IMR-90 (cell line): Measurements from ENCODE around the gene HOXB9. TPM values are rescaled to one million over a fixed set of nuclear protein-coding genes. Genes with fewer than 3 reads are reported as not detected.

ENCODE experiments used
- ATAC-seq: fragments of 200-7000 bp; cut with Tn5 transposase; 2 replicates; pipeline ENCODE4 v1.9.1; 2020; ENCODE audit warnings: low read depth, mild to moderate bottlenecking, moderate library complexity
- BruUV-seq: library from RNA; stranded (reverse); fragments of 400-500 nt; replicated peaks from 2 replicates; lab custom pipeline; 2021; lab: Mats Ljungman, UMichigan
- CTCF ChIA-PET: fragments of 300-600 bp; formaldehyde crosslinking; extraction: SDS; loops from one replicate; lab custom pipeline; 2021; ENCODE audit warnings: antibody characterized with exemption; lab: Yijun Ruan, JAX
- POLR2A ChIA-PET: fragments of 300-600 bp; sonication (Branson Sonifier 250); formaldehyde crosslinking; loops from one replicate; lab custom pipeline; 2022; ENCODE audit warnings: antibody characterized with exemption; ENCODE audit not compliant: unreplicated experiment; lab: Charles Lee
- DNase-seq: peaks from one replicate; pipeline ENCODE4 v3.0.0; 2013
- H2AFZ ChIP-seq: replicated peaks from 2 replicates; pipeline ENCODE3; 2013; ENCODE audit warnings: low read length, mild to moderate bottlenecking; ENCODE audit not compliant: poor library complexity
- H2AK5ac ChIP-seq: 2 replicates; pipeline ENCODE4 v1.6.1; 2013; ENCODE audit warnings: low read depth, low read length, inconsistent platforms
- H2AK9ac ChIP-seq: replicated peaks from 2 replicates; pipeline ENCODE3; 2013; ENCODE audit warnings: mild to moderate bottlenecking, low read depth, low read length, moderate library complexity; ENCODE audit not compliant: poor library complexity
- H2BK120ac ChIP-seq: 2 replicates; pipeline ENCODE4 v1.6.1; 2013; ENCODE audit warnings: low read depth, low read length, inconsistent platforms
- H2BK15ac ChIP-seq: 3 replicates; pipeline ENCODE4 v1.6.1; 2013; ENCODE audit warnings: low read depth, low read length, inconsistent platforms
- H2BK20ac ChIP-seq: 2 replicates; pipeline ENCODE4 v1.6.1; 2013; ENCODE audit warnings: low read depth, mild to moderate bottlenecking, inconsistent platforms, low read length, moderate library complexity
- H2BK5ac ChIP-seq: 2 replicates; pipeline ENCODE4 v1.6.1; 2013; ENCODE audit warnings: mild to moderate bottlenecking, low read depth, low read length, inconsistent platforms; ENCODE audit not compliant: poor library complexity, severe bottlenecking
- H3K14ac ChIP-seq: replicated peaks from 2 replicates; pipeline ENCODE4 v1.6.1; 2013; ENCODE audit warnings: low read depth, low read length, inconsistent platforms
- H3K18ac ChIP-seq: 2 replicates; pipeline ENCODE4 v1.6.1; 2013; ENCODE audit warnings: low read depth, low read length, control low read depth
- H3K23ac ChIP-seq: 2 replicates; pipeline ENCODE4 v1.6.1; 2013; ENCODE audit warnings: low read depth, low read length, inconsistent platforms
- H3K27ac ChIP-seq: 2 replicates; pipeline ENCODE4 v1.5.1; 2013; ENCODE audit warnings: mild to moderate bottlenecking, control low read depth, low read length; ENCODE audit not compliant: insufficient read depth
- H3K27me3 ChIP-seq: 2 replicates; pipeline ENCODE4 v1.6.1; 2013; ENCODE audit warnings: low read length; ENCODE audit not compliant: control insufficient read depth, insufficient read depth
- H3K36me3 ChIP-seq: 2 replicates; pipeline ENCODE4 v1.6.1; 2013; ENCODE audit warnings: low read length, mixed read lengths; ENCODE audit not compliant: control insufficient read depth, insufficient read depth
- H3K4ac ChIP-seq: 2 replicates; pipeline ENCODE4 v1.6.1; 2013; ENCODE audit warnings: low read depth, low read length, inconsistent platforms
- H3K4me1 ChIP-seq: 2 replicates; pipeline ENCODE4 v1.6.1; 2013; ENCODE audit warnings: low read length, mixed read lengths; ENCODE audit not compliant: control insufficient read depth, insufficient read depth
- H3K4me2 ChIP-seq: 2 replicates; pipeline ENCODE4 v1.6.1; 2013; ENCODE audit warnings: low read depth, mild to moderate bottlenecking, control low read depth, low read length, moderate library complexity
- H3K4me3 ChIP-seq: 2 replicates; pipeline ENCODE4 v1.5.1; 2013; ENCODE audit warnings: low read depth, mild to moderate bottlenecking, control low read depth, low read length, moderate library complexity; ENCODE audit not compliant: insufficient read depth
- H3K56ac ChIP-seq: 2 replicates; pipeline ENCODE4 v1.6.1; 2013; ENCODE audit warnings: low read length, inconsistent platforms; ENCODE audit not compliant: insufficient read depth; ENCODE audit errors: extremely low read depth
- H3K79me1 ChIP-seq, 2 experiments: 2 replicates each; pipeline ENCODE4 v1.6.1; 2013; ENCODE audit warnings: low read length in 2 of 2, inconsistent platforms in 1 of 2, low read depth in 1 of 2
- H3K9ac ChIP-seq: 2 replicates; pipeline ENCODE4 v1.6.1; 2013; ENCODE audit warnings: low read depth, low read length, control low read depth
- H3K9me1 ChIP-seq: 2 replicates; pipeline ENCODE4 v1.6.1; 2013; ENCODE audit warnings: low read length, inconsistent platforms; ENCODE audit not compliant: insufficient read depth
- H3K9me3 ChIP-seq: 2 replicates; pipeline ENCODE4 v1.6.1; 2013; ENCODE audit warnings: low read length; ENCODE audit not compliant: control insufficient read depth, insufficient read depth
- H4K20me1 ChIP-seq: 2 replicates; pipeline ENCODE4 v1.6.1; 2013; ENCODE audit warnings: low read length, inconsistent platforms; ENCODE audit not compliant: insufficient read depth
- H4K5ac ChIP-seq: 2 replicates; pipeline ENCODE4 v1.6.1; 2013; ENCODE audit warnings: mild to moderate bottlenecking, low read depth, low read length, control low read depth
- H4K8ac ChIP-seq, 2 experiments: 2 replicates each; pipeline ENCODE4 v1.6.1; 2013; ENCODE audit warnings: low read depth in 2 of 2, low read length in 2 of 2, control low read depth in 1 of 2, inconsistent platforms in 1 of 2
- H4K91ac ChIP-seq: 2 replicates; pipeline ENCODE4 v1.6.1; 2013; ENCODE audit warnings: low read depth, low read length, inconsistent platforms; ENCODE audit not compliant: insufficient read depth
- CEBPB ChIP-seq: IDR thresholded peaks from 2 replicates; pipeline ENCODE4 v1.6.1; 2012; ENCODE audit warnings: low read depth, low read length, improper control_type of control experiment
- CHD1 ChIP-seq: IDR thresholded peaks from 2 replicates; pipeline ENCODE4 v1.6.1; 2012; ENCODE audit warnings: low read depth, low read length, improper control_type of control experiment
- ELK1 ChIP-seq: fragments of 150-350 bp; IDR thresholded peaks from 2 replicates; pipeline ENCODE4 v1.6.1; 2016; ENCODE audit warnings: low read depth, mild to moderate bottlenecking, low read length, moderate library complexity, borderline replicate concordance
- FOS ChIP-seq: fragments of 150-350 bp; IDR thresholded peaks from 2 replicates; pipeline ENCODE4 v1.6.1; 2016; ENCODE audit warnings: low read depth, low read length
- MAFK ChIP-seq: IDR thresholded peaks from 2 replicates; pipeline ENCODE4 v1.6.1; 2012; ENCODE audit warnings: low read depth, low read length, improper control_type of control experiment
- MAZ ChIP-seq: IDR thresholded peaks from 2 replicates; pipeline ENCODE4 v1.6.1; 2012; ENCODE audit warnings: low read depth, mild to moderate bottlenecking, low read length, improper control_type of control experiment, moderate library complexity, borderline replicate concordance
- MXI1 ChIP-seq: IDR thresholded peaks from 2 replicates; pipeline ENCODE4 v1.6.1; 2012; ENCODE audit warnings: low read depth, mild to moderate bottlenecking, low read length, moderate library complexity, borderline replicate concordance
- NFE2L2 ChIP-seq: fragments of 150-350 bp; IDR thresholded peaks from 2 replicates; pipeline ENCODE4 v1.6.1; 2016; ENCODE audit warnings: low read depth, mild to moderate bottlenecking, low read length
- POLR2A ChIP-seq: IDR thresholded peaks from 2 replicates; pipeline ENCODE4 v1.6.1; 2012; ENCODE audit warnings: mild to moderate bottlenecking, low read depth, low read length
- RAD21 ChIP-seq: IDR thresholded peaks from 2 replicates; pipeline ENCODE4 v1.6.1; 2012; ENCODE audit warnings: low read length, improper control_type of control experiment
- RFX5 ChIP-seq: IDR thresholded peaks from 2 replicates; pipeline ENCODE4 v1.8.0; 2012; ENCODE audit warnings: low read depth, mild to moderate bottlenecking, low read length, moderate library complexity
- SMC3 ChIP-seq: fragments of 150-350 bp; IDR thresholded peaks from 2 replicates; pipeline ENCODE4 v1.6.1; 2016; ENCODE audit warnings: low read depth, mild to moderate bottlenecking, antibody characterized with exemption, low read length, moderate library complexity
- USF2 ChIP-seq: fragments of 150-350 bp; IDR thresholded peaks from 2 replicates; pipeline ENCODE4 v1.6.1; 2017; ENCODE audit warnings: mild to moderate bottlenecking, antibody characterized with exemption, low read length, low read depth
- WGBS, 2 experiments: methylation state at CpG; one replicate each; pipeline versions ENCODE4 v1.1.5 to v1.1.7; 2013; ENCODE audit warnings: missing lambda C conversion rate in 2 of 2; ENCODE audit not compliant: insufficient read length in 1 of 2; ENCODE audit errors: extremely low coverage in 2 of 2; 5-methylcytosine and 5-hydroxymethylcytosine counted together
- dilution Hi-C: fragments of 300-500 bp; cut with HindIII; formaldehyde crosslinking; loops from one replicate; pipeline ENCODE4 v1.14.3; 2018; ENCODE audit warnings: low sequenced_read_pairs; ENCODE audit not compliant: unreplicated experiment
- in situ Hi-C: fragments of 300-500 bp; cut with MboI; formaldehyde crosslinking; loops from 3 replicates; pipeline ENCODE4 v1.14.3; 2019; ENCODE audit warnings: low sequenced_read_pairs, inconsistent platforms, mixed read lengths
- intact Hi-C: fragments of 100-400 bp; cut with micrococcal nuclease; formaldehyde crosslinking; loops from 2 replicates; pipeline ENCODE4 v1.10.0; 2022
- polyA plus RNA-seq, 3 experiments: library from polyadenylated mRNA; depleted of rRNA; stranded (reverse); fragments of >200 nt; gene quantifications; 2 replicates each; pipeline ENCODE4 v1.2.3, GENCODE V29; 2012; ENCODE audit warnings: low replicate concordance in 1 of 3
- total RNA-seq: library from RNA; depleted of rRNA; stranded (reverse); fragments of >200 nt; gene quantifications from 2 replicates; pipeline ENCODE4 v1.2.3, GENCODE V29; 2012

HOXB9 gene
- total and polyA plus RNA-seq, 2 of the 4 experiments (the other 2 are of a cell fraction): 0.05 TPM; not detected in 1

GRCh38 chr17:48589831-48590606, 36.1 kb downstream of the HOXB9 start, which contains the start of gene HOXB3 (continued):
- no peak for TF ChIP-seq MXI1
- no peak for TF ChIP-seq NFE2L2

- peak overlapping the region; percentile 97 for H2BK120ac ChIP-seq
- H3K36me3 ChIP-seq: peaks cover 10% of the 10 kb centered on the region; the same call in 1 of the 2 replicates
- TSS peak; percentile 29 for BruUV-seq
- no peak for ATAC-seq
- H3K4me3 ChIP-seq: peak overlapping the region; percentile 91
- H3K79me1 ChIP-seq: no peaks in the 10 kb centered on the region
- H3K23ac ChIP-seq: peak overlapping the region; percentile 100
- no peaks in the 10 kb centered on the region for H3K27me3 ChIP-seq
- peak overlapping the region; percentile 96 for H3K18ac ChIP-seq
- peak overlapping the region; percentile 92 for H4K5ac ChIP-seq
- H2BK15ac ChIP-seq: peak overlapping the region; percentile 95; the same call in 2 of the 3 replicates
- peak overlapping the region; percentile 99 for H3K4ac ChIP-seq
- no peaks in the 10 kb centered on the region for H3K9me3 ChIP-seq
- peak overlapping the region; percentile 99 for H4K91ac ChIP-seq
- peak overlapping the region; percentile 99 for H3K27ac ChIP-seq
- H3K9ac ChIP-seq: peak overlapping the region; percentile 100
- H2BK5ac ChIP-seq: peak overlapping the region; percentile 99
- H3K14ac ChIP-seq: peak overlapping the region; percentile 99
- peak overlapping the region; percentile 98 for H3K4me2 ChIP-seq
- no peaks in the 10 kb centered on the region for H3K9me1 ChIP-seq
- dilution Hi-C loops: no loop called here
- peak overlapping the region; percentile 55 for H2BK20ac ChIP-seq
- peak overlapping the region; percentile 8 for H2AFZ ChIP-seq
- ChIA-PET CTCF (interaction anchor here (0.6 to 2.6 kb wide), 4 partner anchors 33 to 237 kb away, joined by 3 to 15 read pairs (median 4); no protein-coding TSS in a partner anchor), POLR2A (interaction anchor here (0.5 to 1.0 kb wide), 8 partner anchors 9 to 191 kb away, joined by 3 to 9 read pairs (median 3); no protein-coding TSS in a partner anchor)
- intact Hi-C loops: no loop called here
- H4K8ac ChIP-seq: peak overlapping the region; percentile 96 to 99
- peak; percentile 17 for DNase-seq
- in situ Hi-C loops: no loop called here
- WGBS, 2 experiments: no CpG with 5 or more reads among the region's 10 CpGs
- no peaks in the 10 kb centered on the region; the same call in 1 of the 2 replicates for H4K20me1 ChIP-seq
- peak overlapping the region; percentile 95 for H2AK5ac ChIP-seq
- peaks cover 3% of the 10 kb centered on the region; the same call in 1 of the 2 replicates for H3K4me1 ChIP-seq
- peak overlapping the region; percentile 94 for H2AK9ac ChIP-seq
- peak overlapping the region; percentile 100 for H3K56ac ChIP-seq
- TF ChIP-seq FOS (no peak), ELK1 (no peak), RFX5 (no peak), SMC3 (no peak), CHD1 (no peak), MAFK (no peak), MAZ (no peak), CEBPB (no peak), POLR2A (no peak), MXI1 (no peak), RAD21 (no peak), USF2 (no peak)
Observed at GRCh38 chr17:48589060-48589830, 36.9 kb downstream of the HOXB9 start.
